Left renal cortex interstitium (tissue), 4 donors: ENCODE data around the gene GUCY2F. TPM values are rescaled to one million over a fixed set of nuclear protein-coding genes. Genes with fewer than 3 reads are reported as not detected.

Experiments used
- DNase-seq, 4 donors: peaks; one replicate each; pipeline ENCODE4 v3.0.0-alpha.2; 2013; ENCODE audit warnings: low read depth in 4 of 4, low spot score in 2 of 4, missing footprints in 1 of 4
- polyA plus RNA-seq, 4 donors: library from polyadenylated mRNA; unstranded; fragments of 120-200 nt; gene quantifications; one replicate each; pipeline ENCODE4 v1.2.1, GENCODE V29; 2013; ENCODE audit not compliant: insufficient read length in 4 of 4

The GUCY2F gene
- polyA plus RNA-seq, 4 donors = 0.04 to 0.06 (median 0.04) TPM

GRCh38 chrX:109345856-109346255, 136.0 kb downstream of the GUCY2F start:
- DNase-seq = no peak

GRCh38 chrX:109344678-109345077, 137.2 kb downstream of the GUCY2F start:
- no peak for DNase-seq

- no peak for DNase-seq
These were observed 137.8 kb downstream of the GUCY2F start for GRCh38 chrX:109344101-109344500.

GRCh38 chrX:109343671-109344070, 138.2 kb downstream of the GUCY2F start:
- no peak for DNase-seq

GRCh38 chrX:109336141-109336540, 145.7 kb downstream of the GUCY2F start:
- DNase-seq = no peak

- DNase-seq = no peak
These were observed 154.6 kb downstream of the GUCY2F start for GRCh38 chrX:109327251-109327650.

Other genes starting within 250 kb of the GUCY2F start
- 10 to 100 TPM; 14.6 to 20.1 (median 18.5) TPM for gene NXT2, start 54.8 kb upstream of the GUCY2F start, polyA plus RNA-seq
- 1 to 10 TPM; 3.9 to 6.6 (median 5.5) TPM for gene KCNE5, start 143.1 kb upstream of the GUCY2F start, polyA plus RNA-seq